ENCODE measurements around the gene TMEM198. TPM values are rescaled to one million over a fixed set of nuclear protein-coding genes. Genes with fewer than 3 reads are reported as not detected.

TMEM198 gene
- total RNA-seq, 4 donors from 2014 or later = 0.77 to 5.3 (median 5.1) TPM; not detected in 1

DNA sequence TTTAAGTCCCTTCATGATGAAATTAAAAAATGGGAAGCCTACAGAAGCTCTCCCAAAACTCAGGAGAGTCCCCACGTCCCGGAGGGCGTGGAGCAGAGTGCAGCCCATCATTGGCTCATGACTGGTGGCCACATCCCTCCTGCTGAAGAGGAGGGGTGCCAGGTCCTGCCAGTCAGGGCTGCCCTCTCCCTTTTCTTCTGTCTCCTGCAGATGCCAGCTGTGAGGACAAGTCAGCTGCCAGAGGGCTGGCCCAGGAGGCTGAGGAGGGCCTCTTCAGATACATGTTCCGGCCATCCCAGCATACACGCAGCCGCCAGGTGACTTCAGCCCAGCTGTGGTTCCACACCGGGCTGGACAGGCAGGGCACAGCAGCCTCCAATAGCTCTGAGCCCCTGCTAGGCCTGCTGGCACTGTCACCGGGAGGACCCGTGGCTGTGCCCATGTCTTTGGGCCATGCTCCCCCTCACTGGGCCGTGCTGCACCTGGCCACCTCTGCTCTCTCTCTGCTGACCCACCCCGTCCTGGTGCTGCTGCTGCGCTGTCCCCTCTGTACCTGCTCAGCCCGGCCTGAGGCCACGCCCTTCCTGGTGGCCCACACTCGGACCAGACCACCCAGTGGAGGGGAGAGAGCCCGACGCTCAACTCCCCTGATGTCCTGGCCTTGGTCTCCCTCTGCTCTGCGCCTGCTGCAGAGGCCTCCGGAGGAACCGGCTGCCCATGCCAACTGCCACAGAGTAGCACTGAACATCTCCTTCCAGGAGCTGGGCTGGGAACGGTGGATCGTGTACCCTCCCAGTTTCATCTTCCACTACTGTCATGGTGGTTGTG lies 30.9 kb downstream of the TMEM198 start:
- Histone ChIP-seq H3K4me3 (no peak overlapping the region), H3K4me1 (peaks cover 0 to 6% of the 10 kb centered on the region in 2 donors), H3K27ac (no peak overlapping the region), H3K36me3 (no peaks in the 10 kb centered on the region), H3K9me3 (no peaks in the 10 kb centered on the region), H3K27me3 (no peaks in the 10 kb centered on the region)
- no peak for DNase-seq
- intact Hi-C loops (cut with DNase I; ENCODE audit: low total_unique reads) = no loop called here
- TF ChIP-seq POLR2A (IDR thresholded peaks at IDR 0.05) = no peak
- TF ChIP-seq, protein P1, sequence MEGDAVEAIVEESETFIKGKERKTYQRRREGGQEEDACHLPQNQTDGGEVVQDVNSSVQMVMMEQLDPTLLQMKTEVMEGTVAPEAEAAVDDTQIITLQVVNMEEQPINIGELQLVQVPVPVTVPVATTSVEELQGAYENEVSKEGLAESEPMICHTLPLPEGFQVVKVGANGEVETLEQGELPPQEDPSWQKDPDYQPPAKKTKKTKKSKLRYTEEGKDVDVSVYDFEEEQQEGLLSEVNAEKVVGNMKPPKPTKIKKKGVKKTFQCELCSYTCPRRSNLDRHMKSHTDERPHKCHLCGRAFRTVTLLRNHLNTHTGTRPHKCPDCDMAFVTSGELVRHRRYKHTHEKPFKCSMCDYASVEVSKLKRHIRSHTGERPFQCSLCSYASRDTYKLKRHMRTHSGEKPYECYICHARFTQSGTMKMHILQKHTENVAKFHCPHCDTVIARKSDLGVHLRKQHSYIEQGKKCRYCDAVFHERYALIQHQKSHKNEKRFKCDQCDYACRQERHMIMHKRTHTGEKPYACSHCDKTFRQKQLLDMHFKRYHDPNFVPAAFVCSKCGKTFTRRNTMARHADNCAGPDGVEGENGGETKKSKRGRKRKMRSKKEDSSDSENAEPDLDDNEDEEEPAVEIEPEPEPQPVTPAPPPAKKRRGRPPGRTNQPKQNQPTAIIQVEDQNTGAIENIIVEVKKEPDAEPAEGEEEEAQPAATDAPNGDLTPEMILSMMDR (IDR thresholded peaks at IDR 0.05) = no peak

DNA sequence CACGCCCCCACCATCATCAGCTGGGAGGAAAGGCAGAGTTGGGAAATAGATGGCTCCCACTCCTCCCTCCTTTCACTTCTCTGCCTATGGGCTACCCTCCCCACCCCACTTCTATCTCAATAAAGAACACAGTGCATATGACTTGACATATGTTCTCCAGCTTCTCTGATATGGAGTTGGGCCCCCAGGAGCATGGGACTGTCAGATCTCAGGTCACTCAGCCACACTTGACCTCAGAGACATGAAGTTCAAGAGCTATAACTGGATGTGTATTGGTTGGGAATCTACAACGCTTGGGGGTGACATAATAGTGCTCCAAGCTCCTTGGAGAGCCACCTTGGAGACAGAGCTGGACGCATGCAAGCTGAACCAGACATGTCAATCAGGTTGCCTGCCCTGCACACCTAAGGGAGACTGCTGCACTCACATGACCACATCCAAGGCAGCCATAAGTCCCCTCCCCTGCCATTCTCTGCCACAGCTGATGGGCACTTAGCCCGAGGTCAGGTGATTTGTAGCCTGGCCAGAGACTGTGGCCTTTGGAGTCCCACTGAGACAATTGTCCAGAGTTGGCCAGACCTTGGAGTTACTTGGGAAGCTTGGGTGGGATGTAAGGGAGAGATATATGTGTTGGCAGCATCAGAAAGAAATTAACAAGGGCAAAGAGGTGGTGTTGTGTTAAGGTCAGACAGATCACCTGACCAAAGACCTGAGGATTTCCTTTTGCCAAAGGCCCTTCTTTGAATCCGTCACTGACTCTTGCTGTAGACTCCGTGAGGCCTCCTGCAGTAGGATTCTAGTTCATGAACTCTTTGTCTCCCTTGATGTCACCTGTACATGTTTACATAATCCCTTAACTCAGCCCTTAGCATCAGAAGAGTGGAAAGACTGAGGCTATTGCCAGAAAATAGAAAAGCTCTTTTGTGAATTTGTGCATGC lies 32.0 kb downstream of the TMEM198 start:
- DNase-seq = no peak
- no peaks in the 10 kb centered on the region for H3K36me3 ChIP-seq
- no peaks in the 10 kb centered on the region for H3K27me3 ChIP-seq
- H3K27ac ChIP-seq = no peak overlapping the region
- no peak overlapping the region for H3K4me3 ChIP-seq
- H3K9me3 ChIP-seq = no peaks in the 10 kb centered on the region
- intact Hi-C loops (cut with DNase I; ENCODE audit: low total_unique reads) = no loop called here
- TF ChIP-seq, protein P1 (IDR thresholded peaks at IDR 0.05) = no peak
- TF ChIP-seq POLR2A (IDR thresholded peaks at IDR 0.05) = no peak
- H3K4me1 ChIP-seq = no peaks in the 10 kb centered on the region

DNA sequence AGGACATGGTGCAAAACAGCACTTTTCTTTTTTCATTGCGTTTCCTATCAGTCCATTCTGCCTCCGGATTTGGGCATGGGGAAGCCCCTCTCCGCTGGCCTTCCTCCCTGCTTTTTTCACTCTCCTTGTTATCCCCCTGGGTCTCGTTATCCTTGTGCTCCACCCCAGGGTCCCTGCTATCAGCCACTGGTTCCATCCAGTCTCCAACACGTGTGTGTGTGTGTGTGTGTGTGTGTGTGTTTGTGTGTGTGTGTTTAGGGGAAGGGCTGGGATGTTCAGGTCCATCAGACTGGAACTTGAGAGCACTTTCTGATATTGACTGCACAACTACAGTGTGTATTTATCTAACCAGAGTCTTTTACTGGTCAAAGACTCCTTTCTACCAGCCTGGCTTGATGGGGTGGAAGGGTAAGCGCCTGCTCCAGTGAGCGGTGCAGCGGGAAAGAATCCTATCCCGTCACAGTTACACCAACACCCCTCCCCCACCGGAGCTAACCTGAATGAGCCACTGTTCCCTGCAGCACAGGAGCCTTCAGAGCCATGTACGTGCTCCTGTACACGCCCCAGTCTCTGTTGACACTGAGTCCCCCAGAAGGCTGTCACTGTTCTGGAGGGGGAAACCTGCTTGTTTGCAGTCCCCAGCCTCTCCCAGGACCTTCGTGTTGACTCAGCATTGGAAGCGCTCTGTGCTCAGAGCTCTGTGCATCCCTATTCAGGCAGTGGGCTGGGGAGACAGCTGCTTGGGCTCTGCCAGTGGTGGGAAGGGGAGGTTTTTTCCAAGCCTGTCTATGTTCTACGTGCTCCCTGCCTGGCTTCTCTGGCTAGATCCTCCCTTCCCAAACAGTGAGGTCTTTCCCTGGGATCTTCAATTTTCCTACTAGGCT lies 32.9 kb downstream of the TMEM198 start:
- H3K27me3 ChIP-seq = no peaks in the 10 kb centered on the region
- intact Hi-C loops (cut with DNase I; ENCODE audit: low total_unique reads) = no loop called here
- H3K4me1 ChIP-seq = no peaks in the 10 kb centered on the region
- H3K9me3 ChIP-seq = no peaks in the 10 kb centered on the region
- DNase-seq = no peak
- H3K4me3 ChIP-seq = no peak overlapping the region
- H3K27ac ChIP-seq = no peak overlapping the region
- TF ChIP-seq, protein P1 (IDR thresholded peaks at IDR 0.05) = no peak
- no peak for TF ChIP-seq POLR2A (IDR thresholded peaks at IDR 0.05)
- H3K36me3 ChIP-seq = no peaks in the 10 kb centered on the region

DNA sequence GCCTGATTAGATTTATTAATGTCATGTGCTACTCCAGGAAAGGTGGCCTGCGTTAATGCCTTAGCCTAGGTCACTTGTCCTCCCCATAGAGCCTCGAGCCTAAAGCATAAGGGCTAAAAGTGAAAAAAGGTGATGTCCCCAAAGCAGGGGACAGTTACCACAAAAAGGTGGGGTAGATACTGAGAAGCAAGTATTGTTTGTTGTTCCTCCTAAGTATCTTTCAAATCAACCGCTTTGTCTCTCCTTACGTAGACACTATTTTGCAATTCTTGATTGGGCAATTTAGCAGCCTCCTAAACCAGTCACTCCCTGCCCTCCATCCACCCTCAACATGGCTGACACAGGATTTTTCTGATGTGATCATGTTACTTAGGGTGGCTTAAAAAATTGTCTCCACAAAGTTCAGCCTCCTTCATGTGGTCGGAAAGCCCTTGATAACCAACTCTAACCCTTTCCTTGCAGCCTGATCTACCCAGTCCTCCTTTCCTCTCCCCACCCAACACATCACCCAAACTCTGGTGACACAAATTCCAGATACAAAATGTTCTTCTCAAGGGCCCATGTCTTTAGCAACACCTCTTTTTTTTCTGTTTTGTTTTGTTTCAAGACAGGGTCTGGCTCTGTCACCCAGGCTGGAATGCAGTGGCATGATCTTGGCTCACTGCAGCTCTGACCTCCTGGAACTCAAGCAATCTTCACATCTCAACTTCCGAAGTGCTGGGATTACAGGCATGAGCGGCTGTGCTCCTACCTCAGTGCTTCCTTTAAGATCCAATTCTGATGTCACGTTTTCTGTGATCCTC lies 35.2 kb downstream of the TMEM198 start:
- no peaks in the 10 kb centered on the region for H3K27me3 ChIP-seq
- no peak overlapping the region for H3K27ac ChIP-seq
- H3K36me3 ChIP-seq = no peaks in the 10 kb centered on the region
- intact Hi-C loops (cut with DNase I; ENCODE audit: low total_unique reads) = no loop called here
- no peak overlapping the region for H3K4me3 ChIP-seq
- DNase-seq = no peak
- TF ChIP-seq POLR2A (IDR thresholded peaks at IDR 0.05) = no peak
- TF ChIP-seq, protein P1 (IDR thresholded peaks at IDR 0.05) = no peak
- H3K9me3 ChIP-seq = no peaks in the 10 kb centered on the region
- no peaks in the 10 kb centered on the region for H3K4me1 ChIP-seq
